CD4-positive, alpha-beta memory T cell (primary cell): ENCODE results near the gene ANGPTL1. TPM values are rescaled to one million over a fixed set of nuclear protein-coding genes. Genes with fewer than 3 reads are reported as not detected.

Source experiments
- CTCF ChIA-PET: fragments of 350-600 bp; sonication (Branson Sonifier 250); formaldehyde crosslinking; loops from one replicate; lab custom pipeline; 2021; ENCODE audit warnings: inconsistent platforms; ENCODE audit not compliant: partially characterized antibody; lab: Charles Lee
- POLR2A ChIA-PET: fragments of 350-600 bp; sonication (Branson Sonifier 250); formaldehyde crosslinking; loops from one replicate; lab custom pipeline; 2021; ENCODE audit not compliant: partially characterized antibody; lab: Charles Lee
- DNase-seq, 5 donors: peaks; one replicate each; pipeline versions ENCODE4 v3.0.0 to v3.0.0-alpha.2; 2020 to 2022; ENCODE audit warnings: mixed read lengths in 1 of 5
- H3K27ac ChIP-seq: one replicate; pipeline ENCODE4 v1.7.0; 2013; ENCODE audit warnings: low read depth, low read length
- H3K27me3 ChIP-seq: 2 replicates; pipeline ENCODE4 v1.7.0; 2013; ENCODE audit warnings: mild to moderate bottlenecking, low read length, moderate library complexity; ENCODE audit not compliant: insufficient read depth
- H3K36me3 ChIP-seq: 2 replicates; pipeline ENCODE4 v1.7.0; 2013; ENCODE audit warnings: mild to moderate bottlenecking, low read length, moderate library complexity; ENCODE audit not compliant: insufficient read depth
- H3K4me1 ChIP-seq: 2 replicates; pipeline ENCODE4 v1.7.0; 2013; ENCODE audit warnings: mild to moderate bottlenecking, low read length, moderate library complexity; ENCODE audit not compliant: insufficient read depth
- H3K4me3 ChIP-seq, 2 donors: one replicate each; pipeline ENCODE4 v1.7.0; 2013; ENCODE audit warnings: low read length in 2 of 2, mild to moderate bottlenecking in 1 of 2
- H3K9me3 ChIP-seq, 2 donors: one replicate each; pipeline ENCODE4 v1.7.0; 2013; ENCODE audit warnings: low read length in 2 of 2, control low read depth in 1 of 2; ENCODE audit not compliant: control insufficient read depth in 1 of 2
- H3K27ac Mint-ChIP-seq, 7 donors: one replicate each; pipeline ENCODE4 v1.8.0; 2020 to 2021; ENCODE audit warnings: mixed read lengths in 7 of 7, mild to moderate bottlenecking in 6 of 7, inconsistent platforms in 3 of 7, moderate library complexity in 3 of 7
- H3K27me3 Mint-ChIP-seq, 2 donors: one replicate each; pipeline ENCODE4 v1.8.0; 2020 to 2021; ENCODE audit warnings: mixed read lengths in 2 of 2
- H3K36me3 Mint-ChIP-seq, 2 donors: one replicate each; pipeline ENCODE4 v1.8.0; 2020 to 2021; ENCODE audit warnings: mixed read lengths in 2 of 2, inconsistent platforms in 1 of 2, mild to moderate bottlenecking in 1 of 2
- H3K4me1 Mint-ChIP-seq, 4 donors: one replicate each; pipeline ENCODE4 v1.8.0; 2020 to 2021; ENCODE audit warnings: mixed read lengths in 4 of 4, mild to moderate bottlenecking in 1 of 4
- H3K4me3 Mint-ChIP-seq, 8 donors: one replicate each; pipeline ENCODE4 v1.8.0; 2020 to 2021; ENCODE audit warnings: mixed read lengths in 8 of 8, mild to moderate bottlenecking in 7 of 8, moderate library complexity in 6 of 8, inconsistent platforms in 3 of 8
- H3K9me3 Mint-ChIP-seq, 8 donors: one replicate each; pipeline ENCODE4 v1.8.0; 2020 to 2021; ENCODE audit warnings: mixed read lengths in 8 of 8, mild to moderate bottlenecking in 5 of 8, inconsistent platforms in 3 of 8, moderate library complexity in 1 of 8
- intact Hi-C: fragments of 100-400 bp; cut with micrococcal nuclease; formaldehyde crosslinking; loops from one replicate; pipeline ENCODE4 v1.15.1; 2023
- polyA plus RNA-seq, 2 donors: library from polyadenylated mRNA; unstranded; fragments of 300-500 nt; fragmentation: Illumina TruSeq; gene quantifications; one replicate each; pipeline ENCODE4 v1.2.3, GENCODE V29; 2021
- total RNA-seq, 2 experiments: library from RNA; stranded (reverse); gene quantifications; one replicate each; pipeline ENCODE4 v1.2.3, GENCODE V29; 2021

Gene ANGPTL1
- total and polyA plus RNA-seq, 4 experiments from 2014 or later = not detected

- H3K4me3 Mint-ChIP-seq = no peak overlapping the region
- no peak for DNase-seq
- Histone ChIP-seq H3K4me1 (no peaks in the 10 kb centered on the region), H3K27ac (no peak overlapping the region), H3K27me3 (no peaks in the 10 kb centered on the region), H3K9me3 (no peaks in the 10 kb centered on the region), H3K36me3 (no peaks in the 10 kb centered on the region), H3K4me3 (no peak overlapping the region)
- no peak overlapping the region for H3K27ac Mint-ChIP-seq
- intact Hi-C loops = no loop called here
- no peaks in the 10 kb centered on the region for H3K9me3 Mint-ChIP-seq
- H3K27me3 Mint-ChIP-seq = no peaks in the 10 kb centered on the region
- H3K4me1 Mint-ChIP-seq = no peaks in the 10 kb centered on the region
- CTCF ChIA-PET = no interaction called here
- H3K36me3 Mint-ChIP-seq = no peaks in the 10 kb centered on the region
- POLR2A ChIA-PET = no interaction called here
Measured at GRCh38 chr1:178847396-178847849, 23.5 kb downstream of the ANGPTL1 start.

DNA sequence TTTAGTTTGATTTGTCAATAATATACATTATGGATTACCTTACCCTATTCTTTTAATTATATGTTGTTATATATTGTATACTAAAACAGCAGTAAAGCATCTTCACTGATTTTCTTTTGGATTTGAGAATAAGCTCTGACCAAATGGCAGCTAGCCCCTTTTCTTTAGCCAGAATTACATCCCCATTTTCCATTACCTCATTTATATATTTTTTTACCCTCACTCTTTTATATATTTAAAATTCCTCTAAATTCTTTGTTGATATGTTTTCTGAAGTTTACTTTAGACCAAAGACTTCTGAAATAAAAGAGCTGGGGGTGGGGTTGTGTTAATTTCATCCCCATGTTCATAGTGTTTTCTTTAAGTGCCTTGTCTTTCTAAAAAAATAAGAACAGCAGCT is 24.6 kb downstream of the ANGPTL1 start:
- Mint-ChIP-seq H3K4me1 (no peaks in the 10 kb centered on the region), H3K36me3 (no peaks in the 10 kb centered on the region), H3K27ac (no peak overlapping the region), H3K4me3 (no peak overlapping the region), H3K27me3 (no peaks in the 10 kb centered on the region), H3K9me3 (no peaks in the 10 kb centered on the region)
- Histone ChIP-seq H3K4me3 (no peak overlapping the region), H3K9me3 (no peaks in the 10 kb centered on the region), H3K4me1 (no peaks in the 10 kb centered on the region), H3K27ac (no peak overlapping the region), H3K36me3 (no peaks in the 10 kb centered on the region), H3K27me3 (no peaks in the 10 kb centered on the region)
- ChIA-PET POLR2A (no interaction called here), CTCF (no interaction called here)
- no peak for DNase-seq
- intact Hi-C loops = no loop called here

DNA sequence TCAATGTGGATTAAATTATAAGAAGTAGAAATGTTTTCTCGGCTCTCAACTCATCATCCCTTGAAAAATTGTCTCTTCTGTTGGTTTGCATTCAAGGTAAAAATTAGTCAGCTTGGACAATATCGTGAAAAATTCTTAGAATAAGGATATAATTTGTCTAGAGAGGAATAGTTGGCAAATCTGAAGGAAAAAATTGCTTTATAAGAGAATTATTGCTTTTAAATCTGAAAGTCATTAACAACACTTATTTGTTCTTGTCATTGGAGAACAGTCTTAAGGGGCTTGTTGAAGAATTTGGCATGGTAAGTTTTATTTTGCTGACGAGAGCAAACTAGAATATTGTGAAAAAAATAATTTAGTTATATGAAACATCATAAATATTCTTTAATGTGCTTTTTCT is 26.4 kb downstream of the ANGPTL1 start:
- H3K4me1 ChIP-seq = no peaks in the 10 kb centered on the region
- intact Hi-C loops = no loop called here
- ChIA-PET POLR2A (no interaction called here), CTCF (no interaction called here)
- H3K9me3 Mint-ChIP-seq = peaks cover 0 to 5% (median 3%) of the 10 kb centered on the region in 8 donors
- H3K36me3 Mint-ChIP-seq = no peaks in the 10 kb centered on the region
- H3K4me1 Mint-ChIP-seq = no peaks in the 10 kb centered on the region
- H3K27me3 ChIP-seq = no peaks in the 10 kb centered on the region
- no peak for DNase-seq
- no peak overlapping the region for H3K27ac ChIP-seq
- no peaks in the 10 kb centered on the region for H3K36me3 ChIP-seq
- no peaks in the 10 kb centered on the region for H3K27me3 Mint-ChIP-seq
- no peak overlapping the region for H3K4me3 Mint-ChIP-seq
- no peak overlapping the region for H3K4me3 ChIP-seq
- H3K27ac Mint-ChIP-seq = no peak overlapping the region
- H3K9me3 ChIP-seq = no peaks in the 10 kb centered on the region

- no peaks in the 10 kb centered on the region for H3K36me3 ChIP-seq
- H3K4me1 ChIP-seq = no peaks in the 10 kb centered on the region
- Mint-ChIP-seq H3K36me3 (peaks cover 7 to 16% of the 10 kb centered on the region in 2 donors), H3K9me3 (peaks cover 0 to 3% (median 0%) of the 10 kb centered on the region in 8 donors), H3K27ac (no peak overlapping the region), H3K4me3 (no peak overlapping the region), H3K27me3 (no peaks in the 10 kb centered on the region), H3K4me1 (no peaks in the 10 kb centered on the region)
- ChIA-PET CTCF (no interaction called here), POLR2A (no interaction called here)
- DNase-seq = no peak
- H3K9me3 ChIP-seq = no peaks in the 10 kb centered on the region
- no peaks in the 10 kb centered on the region for H3K27me3 ChIP-seq
- intact Hi-C loops = no loop called here
- H3K4me3 ChIP-seq = no peak overlapping the region
- no peak overlapping the region for H3K27ac ChIP-seq
Measured at GRCh38 chr1:178825167-178825566, 45.7 kb downstream of the ANGPTL1 start.

GRCh38 chr1:178821134-178821866 is 49.6 kb downstream of the ANGPTL1 start:
- DNase-seq = no peak
- Mint-ChIP-seq H3K27ac (no peak overlapping the region), H3K4me3 (no peak overlapping the region), H3K27me3 (no peaks in the 10 kb centered on the region), H3K4me1 (no peaks in the 10 kb centered on the region), H3K36me3 (peaks cover 7 to 22% of the 10 kb centered on the region in 2 donors), H3K9me3 (peaks cover 0 to 3% (median 0%) of the 10 kb centered on the region in 8 donors)
- Histone ChIP-seq H3K27ac (no peak overlapping the region), H3K27me3 (no peaks in the 10 kb centered on the region), H3K36me3 (no peaks in the 10 kb centered on the region), H3K9me3 (no peaks in the 10 kb centered on the region), H3K4me1 (no peaks in the 10 kb centered on the region), H3K4me3 (no peak overlapping the region)
- CTCF ChIA-PET = no interaction called here
- POLR2A ChIA-PET = no interaction called here
- intact Hi-C loops = no loop called here

DNA sequence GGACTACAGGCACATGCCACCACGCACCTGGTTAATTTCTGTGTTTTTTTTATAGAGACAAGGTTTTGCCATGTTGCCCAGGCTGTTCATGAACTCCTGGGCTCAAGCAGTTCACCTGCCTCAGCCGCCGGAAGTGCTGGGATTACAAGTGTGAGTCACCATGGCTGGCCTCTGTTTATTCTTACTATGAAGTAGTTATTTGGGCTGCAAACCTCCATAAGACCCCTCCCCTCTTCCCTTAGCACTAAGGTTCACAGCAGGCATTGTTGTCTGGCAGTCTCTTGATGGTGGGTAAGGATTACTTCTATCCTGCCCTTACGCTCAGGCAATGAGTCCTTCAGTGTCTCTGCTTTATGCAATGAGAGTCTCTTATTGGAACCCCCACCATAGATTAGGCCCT is 51.8 kb downstream of the ANGPTL1 start:
- Mint-ChIP-seq H3K27me3 (no peaks in the 10 kb centered on the region), H3K27ac (no peak overlapping the region), H3K9me3 (peaks cover 0 to 2% (median 0%) of the 10 kb centered on the region in 8 donors), H3K36me3 (peaks cover 10 to 21% of the 10 kb centered on the region in 2 donors), H3K4me3 (no peak overlapping the region), H3K4me1 (no peaks in the 10 kb centered on the region)
- POLR2A ChIA-PET = no interaction called here
- Histone ChIP-seq H3K9me3 (no peaks in the 10 kb centered on the region), H3K36me3 (no peaks in the 10 kb centered on the region), H3K27me3 (no peaks in the 10 kb centered on the region), H3K4me1 (no peaks in the 10 kb centered on the region), H3K4me3 (no peak overlapping the region), H3K27ac (no peak overlapping the region)
- no peak for DNase-seq
- CTCF ChIA-PET = no interaction called here
- intact Hi-C loops = no loop called here

DNA sequence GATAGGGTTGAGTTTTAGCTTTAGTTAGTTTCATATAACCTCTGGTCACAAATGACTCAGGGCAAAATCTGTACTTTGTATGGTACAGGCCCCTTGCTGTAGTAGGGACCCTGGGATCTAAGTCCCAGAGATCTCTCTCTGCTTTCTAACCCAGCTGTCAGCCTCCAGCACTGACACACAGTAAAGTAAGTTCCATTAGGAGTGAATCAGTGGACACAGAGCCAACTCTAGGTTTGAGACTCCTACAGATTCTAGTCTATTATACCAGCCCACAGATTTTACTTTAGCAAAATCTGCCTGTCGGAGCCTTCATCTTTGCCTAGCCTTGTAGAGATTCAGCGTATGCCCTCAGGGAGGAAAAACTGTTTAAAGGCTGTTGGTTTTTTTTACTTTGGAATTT is 52.5 kb downstream of the ANGPTL1 start:
- POLR2A ChIA-PET = no interaction called here
- no peak overlapping the region for H3K4me3 ChIP-seq
- no peaks in the 10 kb centered on the region for H3K27me3 Mint-ChIP-seq
- no peak overlapping the region for H3K27ac ChIP-seq
- no peaks in the 10 kb centered on the region for H3K9me3 ChIP-seq
- CTCF ChIA-PET = interaction anchor here (0.6 kb wide), 1 partner anchor 499 kb away, joined by 3 read pairs; no protein-coding TSS in a partner anchor
- peaks cover 5 to 15% of the 10 kb centered on the region in 2 donors for H3K36me3 Mint-ChIP-seq
- H3K4me1 Mint-ChIP-seq = no peaks in the 10 kb centered on the region
- DNase-seq = no peak
- H3K9me3 Mint-ChIP-seq = peaks cover 0 to 1% (median 0%) of the 10 kb centered on the region in 8 donors
- intact Hi-C loops = no loop called here
- H3K27me3 ChIP-seq = no peaks in the 10 kb centered on the region
- H3K36me3 ChIP-seq = no peaks in the 10 kb centered on the region
- no peaks in the 10 kb centered on the region for H3K4me1 ChIP-seq
- H3K27ac Mint-ChIP-seq = no peak overlapping the region
- H3K4me3 Mint-ChIP-seq = no peak overlapping the region
